HG03342 (cell line): ENCODE results near the gene LRSAM1.

Experiments used
- ATAC-seq: cut with Tn5 transposase; IDR thresholded peaks from one replicate; pipeline ENCODE4 v1.9.1; 2021; ENCODE audit warnings: mild to moderate bottlenecking, moderate library complexity; ENCODE audit not compliant: unreplicated experiment

The LRSAM1 gene

DNA sequence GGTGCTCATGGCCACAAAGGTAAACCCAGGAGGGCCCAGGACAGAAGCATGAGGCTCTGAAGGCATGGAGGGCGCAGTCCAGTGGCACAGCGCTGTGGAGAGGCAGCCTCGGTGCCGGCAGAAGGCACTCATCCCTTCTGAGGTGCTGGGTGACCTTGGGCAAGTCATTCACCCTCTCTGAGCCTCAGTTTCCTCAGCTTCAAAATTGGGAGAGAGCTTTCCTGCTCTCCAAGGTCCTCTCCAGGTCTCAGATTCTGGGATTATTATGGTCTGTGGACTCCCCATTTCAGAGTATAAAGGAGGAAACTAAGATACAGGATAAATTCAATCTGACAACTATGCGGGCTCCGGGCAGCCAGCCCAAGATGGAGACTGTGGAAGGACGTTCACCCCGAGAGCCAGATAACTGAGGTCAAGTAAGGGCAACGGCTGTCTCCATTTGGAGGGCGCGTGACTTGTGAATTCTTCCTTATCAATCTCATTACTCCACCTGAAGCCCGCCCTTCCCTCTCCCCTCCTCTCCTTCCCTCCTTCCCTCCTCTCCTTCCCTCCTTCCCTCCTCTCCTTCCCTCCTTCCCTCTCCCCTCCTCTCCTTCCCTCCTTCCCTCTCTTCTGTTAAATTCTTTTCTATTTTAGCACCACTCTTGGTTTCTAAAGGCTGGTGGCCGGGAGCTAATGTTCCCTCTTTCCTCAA, 58.1 kb downstream of the LRSAM1 start:
- ATAC-seq, result no peak

- no peak for ATAC-seq
Measured at GRCh38 chr9:127509955-127510299, 58.6 kb downstream of the LRSAM1 start.

- ATAC-seq, result no peak
Measured at GRCh38 chr9:127514468-127514867, 63.2 kb downstream of the LRSAM1 start.

DNA sequence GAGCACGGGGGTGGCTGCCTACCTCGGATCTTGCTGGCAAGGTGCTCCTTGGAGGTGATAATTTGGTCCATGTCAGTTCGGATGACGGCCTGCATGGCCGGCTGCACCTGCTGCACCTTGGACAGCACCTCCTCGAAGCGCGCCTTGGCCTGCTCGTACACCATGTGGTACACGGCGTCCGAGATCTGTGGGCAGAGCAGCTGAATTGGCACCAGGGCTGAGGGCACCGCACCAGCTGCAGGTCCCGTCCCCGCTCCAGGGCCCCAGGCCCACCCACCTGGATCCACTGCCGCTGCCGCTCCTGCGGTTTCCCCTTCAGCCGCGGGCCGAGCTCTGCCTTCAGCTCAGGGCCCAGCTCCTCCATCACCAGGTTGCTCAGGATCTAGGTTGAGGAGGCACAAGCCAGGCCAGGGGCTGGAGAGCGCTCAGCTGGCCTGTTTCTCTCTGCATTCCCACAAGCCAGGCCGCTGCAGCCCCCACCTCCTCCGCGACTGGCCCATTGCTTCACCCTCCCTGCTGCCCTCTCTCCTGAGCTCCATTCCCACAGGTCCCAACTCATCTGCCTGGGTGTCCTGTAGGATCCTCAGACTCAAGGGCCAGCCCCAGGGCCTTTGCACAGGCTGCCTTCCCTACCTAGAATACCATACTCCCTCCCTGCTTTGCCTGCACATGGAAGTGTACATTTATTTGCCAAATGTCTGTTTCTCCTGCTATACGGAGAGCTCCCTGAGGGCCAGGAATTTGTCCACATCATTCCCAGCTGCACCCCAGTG, 65.7 kb downstream of the LRSAM1 start:
- ATAC-seq, result no peak

DNA sequence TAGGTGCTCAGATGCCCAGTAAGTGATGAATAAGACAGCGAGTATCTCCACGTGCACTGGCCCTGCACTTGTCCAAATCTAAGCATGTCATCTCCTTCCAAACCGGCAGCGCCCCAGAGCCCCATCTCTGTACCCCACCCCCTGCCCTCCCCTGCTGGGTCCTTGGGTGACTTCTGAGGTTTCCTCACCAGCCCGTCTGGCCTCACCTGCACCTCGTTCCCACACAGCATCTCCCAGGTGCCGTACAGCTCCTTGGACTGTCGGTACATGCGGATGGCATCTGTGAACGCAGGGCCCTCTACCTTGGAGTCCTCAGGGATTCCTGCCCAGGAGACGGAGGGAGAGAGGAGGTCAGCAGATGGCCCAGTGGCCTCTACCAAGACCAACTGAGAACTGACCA, 66.3 kb downstream of the LRSAM1 start:
- no peak for ATAC-seq

- no peak for ATAC-seq
Measured at GRCh38 chr9:127518091-127518856, 67.0 kb downstream of the LRSAM1 start.

- no peak for ATAC-seq
Measured at GRCh38 chr9:127519301-127520166, 68.2 kb downstream of the LRSAM1 start.

DNA sequence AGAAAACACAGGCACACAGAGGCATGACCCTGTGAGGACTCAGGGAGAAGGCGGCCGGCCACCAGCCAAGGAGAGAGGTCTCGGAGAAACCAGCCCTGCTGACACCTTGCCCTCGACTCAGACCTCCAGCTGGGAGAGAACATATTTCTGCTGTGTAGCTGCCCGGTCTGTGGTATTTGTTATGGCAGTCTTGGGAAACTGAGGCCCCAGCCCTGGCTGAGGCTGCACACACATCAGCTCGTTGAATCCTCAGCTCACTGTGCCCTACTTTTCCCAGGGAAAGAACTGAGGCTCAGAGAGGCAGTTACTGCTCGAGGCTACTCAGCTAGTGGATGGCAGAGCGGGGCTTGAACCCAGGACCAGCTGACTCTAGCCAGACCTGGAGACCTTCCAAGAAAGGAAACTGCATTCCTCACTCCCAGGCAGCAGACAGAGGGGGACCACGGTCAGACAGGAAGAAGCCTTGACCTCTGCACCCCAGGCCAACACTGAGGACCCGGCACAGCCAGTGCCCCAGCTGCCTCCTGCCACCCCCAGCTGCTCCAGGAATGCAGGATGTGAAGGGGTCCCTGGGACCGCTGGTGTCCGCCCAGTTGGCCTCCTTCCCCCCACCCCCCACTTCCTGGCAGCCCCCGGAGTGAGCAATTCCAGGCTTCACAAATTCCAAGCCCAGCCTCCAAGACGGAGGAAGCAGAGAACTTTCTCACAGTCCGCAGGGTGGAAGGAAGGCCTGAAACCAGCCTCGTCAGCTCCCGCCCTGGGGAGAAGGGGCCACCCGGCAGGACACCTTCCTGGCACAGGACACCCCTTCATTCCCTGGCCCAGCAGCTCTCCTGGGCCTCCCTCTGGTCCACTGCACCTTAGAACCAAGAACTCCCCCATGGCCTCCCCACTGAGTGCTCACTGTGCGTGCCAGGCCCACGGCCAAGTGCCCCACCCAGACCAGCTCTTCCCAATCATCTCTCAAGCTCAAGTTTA, 69.9 kb downstream of the LRSAM1 start:
- no peak for ATAC-seq

- no peak for ATAC-seq
Measured at GRCh38 chr9:127521919-127522304, 70.6 kb downstream of the LRSAM1 start.

DNA sequence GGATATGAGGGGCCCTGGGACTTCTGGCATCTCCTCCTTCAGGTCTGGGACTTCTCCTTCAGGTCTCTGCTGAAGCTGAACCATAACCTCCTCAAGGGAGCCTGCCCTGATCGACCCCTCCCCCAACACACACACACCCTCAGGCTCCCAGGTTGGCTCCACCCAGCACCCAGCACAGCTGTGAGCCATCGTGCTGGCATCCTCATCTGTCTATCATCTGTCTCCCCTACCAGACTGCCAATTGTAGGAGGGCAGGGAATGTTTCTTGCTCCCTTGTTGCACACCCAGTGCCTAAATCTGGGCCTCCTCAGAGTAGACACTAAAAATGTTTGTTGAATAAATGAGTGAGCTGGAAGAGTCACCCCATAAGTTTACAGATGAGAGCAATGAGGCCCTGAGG, 71.4 kb downstream of the LRSAM1 start:
- no peak for ATAC-seq

DNA sequence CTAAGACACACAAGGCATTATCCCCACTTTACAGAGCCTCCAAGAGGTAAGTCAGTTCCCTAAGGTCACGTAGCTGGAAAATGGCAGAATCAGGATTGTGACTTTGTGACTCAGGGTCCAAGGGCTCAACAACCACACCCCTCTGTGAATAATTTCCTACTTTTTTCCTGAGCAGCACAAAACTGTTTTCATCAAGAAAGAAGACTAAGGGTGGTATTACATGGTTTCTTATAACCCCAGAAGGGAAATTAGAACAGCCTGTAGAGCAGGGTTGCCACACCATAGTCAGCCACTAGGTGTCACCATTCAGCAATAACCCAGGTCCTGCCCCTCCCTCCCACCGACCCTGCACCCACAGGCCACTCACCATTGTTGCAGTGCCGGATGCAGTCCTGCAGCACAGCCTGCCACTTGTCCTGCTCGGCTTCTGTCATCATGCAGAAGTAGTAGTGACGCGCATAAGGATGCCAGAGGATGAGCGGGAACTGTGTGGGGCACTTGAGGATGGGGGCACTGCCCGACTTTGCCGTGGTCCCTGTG, 72.1 kb downstream of the LRSAM1 start:
- ATAC-seq, result no peak

DNA sequence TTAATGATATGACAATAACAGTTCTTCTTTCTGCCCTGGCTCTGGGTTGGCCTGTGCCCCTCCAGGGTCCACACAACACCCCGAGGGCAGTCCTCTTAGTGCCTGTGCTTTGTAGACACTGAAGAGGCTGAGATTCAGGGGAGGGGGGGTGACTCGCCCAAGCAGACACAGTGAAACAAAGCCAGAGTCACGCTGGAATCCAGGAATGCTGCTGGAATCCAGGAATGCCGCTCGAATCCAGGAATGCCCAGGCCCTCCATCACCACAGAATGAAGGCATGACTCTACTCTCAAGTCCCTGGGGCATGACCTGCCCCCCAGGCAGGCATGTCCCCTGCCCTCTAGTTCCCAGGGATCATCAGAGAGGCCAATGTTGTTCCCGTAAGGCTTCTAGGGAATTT, 73.1 kb downstream of the LRSAM1 start:
- no peak for ATAC-seq

DNA sequence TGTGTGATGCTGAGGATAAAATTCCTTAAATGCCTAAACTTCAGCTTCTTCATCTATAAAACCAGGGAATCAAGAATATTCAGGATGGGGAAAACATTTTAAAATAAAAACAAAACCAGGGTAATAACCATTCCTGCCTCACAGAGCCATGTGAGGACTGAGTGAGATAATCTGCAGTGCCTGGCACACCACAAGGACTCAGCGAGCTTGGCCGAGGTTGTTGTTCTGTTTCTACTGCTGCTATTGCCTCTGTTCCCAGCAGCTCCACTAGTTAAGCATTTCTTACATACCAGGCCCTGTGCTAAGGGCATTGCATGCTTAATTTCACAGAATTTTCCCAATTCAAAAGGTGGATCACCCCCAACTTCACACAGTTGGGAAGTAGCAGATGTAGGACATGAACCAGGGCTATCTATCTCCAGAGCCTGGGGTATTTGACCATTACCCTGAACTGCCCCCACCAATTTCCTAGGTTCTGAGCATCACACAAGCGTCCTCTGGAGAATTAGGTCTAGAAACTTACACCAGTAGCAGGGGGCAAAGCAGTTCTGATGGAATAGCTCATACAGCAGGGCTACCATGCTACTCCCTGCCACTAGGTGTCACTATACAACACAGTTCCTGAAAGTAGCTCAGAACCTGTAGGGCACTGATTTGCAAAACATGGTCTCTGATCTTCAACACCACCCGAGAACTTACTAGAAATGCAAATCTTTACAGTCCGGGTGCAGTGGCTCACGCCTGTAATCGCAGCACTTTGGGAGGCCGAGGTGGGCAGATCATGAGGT, 74.3 kb downstream of the LRSAM1 start:
- ATAC-seq, result no peak

- ATAC-seq, result no peak
Measured at GRCh38 chr9:127526655-127527559, 75.6 kb downstream of the LRSAM1 start.

DNA sequence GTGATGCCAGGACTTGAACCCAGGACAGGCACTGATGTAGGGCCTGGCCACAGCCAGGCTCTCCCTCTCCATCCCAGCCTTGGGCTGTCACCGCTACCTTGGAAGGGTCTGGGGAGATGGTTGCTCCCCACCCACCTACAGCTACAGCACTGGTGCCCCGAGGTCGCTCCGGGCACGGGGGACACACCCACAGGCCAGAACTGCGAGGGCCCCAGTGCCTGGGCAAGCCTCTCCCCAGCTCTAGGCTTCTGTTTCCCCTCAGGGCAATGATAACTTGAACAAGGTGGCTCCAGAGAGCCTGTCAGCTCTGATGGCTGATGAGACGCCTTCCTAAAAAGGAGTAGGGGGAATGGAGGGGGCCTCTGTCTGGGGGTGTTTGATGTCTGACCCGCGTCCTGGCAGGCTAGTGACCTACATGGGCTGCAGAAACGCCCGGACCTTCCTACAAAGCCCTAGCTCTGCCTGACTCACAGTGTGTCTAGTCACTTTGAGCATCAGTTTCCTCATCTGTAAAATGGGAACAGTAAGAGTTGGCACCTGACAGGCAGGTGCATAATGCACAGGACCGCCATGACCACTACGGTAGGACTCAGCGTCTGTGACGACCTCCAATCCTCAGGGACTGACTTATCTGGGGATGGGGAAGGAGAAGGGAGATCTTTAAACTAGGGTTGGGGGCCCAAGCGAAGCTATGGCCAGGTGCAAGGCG, 76.4 kb downstream of the LRSAM1 start:
- no peak for ATAC-seq

DNA sequence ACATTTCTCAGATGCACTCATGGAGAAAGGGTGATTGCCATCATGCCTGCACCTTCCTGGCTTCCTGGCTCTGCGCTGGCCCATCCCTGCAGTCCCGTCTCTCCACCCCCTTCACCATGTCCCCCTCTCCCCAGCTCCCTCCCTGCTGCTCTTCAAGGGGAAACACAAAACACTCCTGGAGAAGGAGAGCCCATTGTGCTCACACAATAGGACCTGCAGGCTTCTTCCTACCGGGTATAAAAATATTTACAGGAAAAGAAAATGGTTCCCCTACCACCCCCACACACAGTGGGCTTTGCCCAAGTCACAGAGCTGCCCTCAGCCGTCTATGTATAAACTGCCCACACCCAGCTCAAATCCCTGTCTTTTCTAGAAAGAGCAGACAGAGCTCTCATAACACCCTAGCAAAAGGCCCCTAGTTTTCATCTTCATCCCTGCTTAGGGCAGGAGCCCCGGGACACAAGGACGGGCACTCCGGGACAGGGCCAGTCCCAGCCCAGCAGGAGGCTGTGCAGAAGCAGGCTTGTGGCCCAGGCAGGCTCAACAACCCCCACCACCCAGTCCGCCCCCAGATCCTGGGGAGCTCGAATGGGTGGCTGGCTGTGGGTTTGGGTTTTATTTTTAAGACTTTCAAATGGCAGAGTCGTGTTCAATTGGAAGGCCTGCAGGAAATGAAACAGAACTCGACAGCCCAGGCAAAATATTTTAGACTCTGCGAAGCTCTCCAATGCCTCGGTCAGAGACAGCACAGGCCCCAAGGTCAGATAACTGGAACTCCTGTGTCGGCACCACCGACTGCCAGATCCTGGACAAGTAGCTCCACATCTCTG, 77.3 kb downstream of the LRSAM1 start:
- ATAC-seq, result no peak
